ENCODE results near the gene NKX2-8.

GRCh38 chr14:36605506-36605857 lies 23.1 kb upstream of the NKX2-8 start:
- TF ChIP-seq, protein P1, sequence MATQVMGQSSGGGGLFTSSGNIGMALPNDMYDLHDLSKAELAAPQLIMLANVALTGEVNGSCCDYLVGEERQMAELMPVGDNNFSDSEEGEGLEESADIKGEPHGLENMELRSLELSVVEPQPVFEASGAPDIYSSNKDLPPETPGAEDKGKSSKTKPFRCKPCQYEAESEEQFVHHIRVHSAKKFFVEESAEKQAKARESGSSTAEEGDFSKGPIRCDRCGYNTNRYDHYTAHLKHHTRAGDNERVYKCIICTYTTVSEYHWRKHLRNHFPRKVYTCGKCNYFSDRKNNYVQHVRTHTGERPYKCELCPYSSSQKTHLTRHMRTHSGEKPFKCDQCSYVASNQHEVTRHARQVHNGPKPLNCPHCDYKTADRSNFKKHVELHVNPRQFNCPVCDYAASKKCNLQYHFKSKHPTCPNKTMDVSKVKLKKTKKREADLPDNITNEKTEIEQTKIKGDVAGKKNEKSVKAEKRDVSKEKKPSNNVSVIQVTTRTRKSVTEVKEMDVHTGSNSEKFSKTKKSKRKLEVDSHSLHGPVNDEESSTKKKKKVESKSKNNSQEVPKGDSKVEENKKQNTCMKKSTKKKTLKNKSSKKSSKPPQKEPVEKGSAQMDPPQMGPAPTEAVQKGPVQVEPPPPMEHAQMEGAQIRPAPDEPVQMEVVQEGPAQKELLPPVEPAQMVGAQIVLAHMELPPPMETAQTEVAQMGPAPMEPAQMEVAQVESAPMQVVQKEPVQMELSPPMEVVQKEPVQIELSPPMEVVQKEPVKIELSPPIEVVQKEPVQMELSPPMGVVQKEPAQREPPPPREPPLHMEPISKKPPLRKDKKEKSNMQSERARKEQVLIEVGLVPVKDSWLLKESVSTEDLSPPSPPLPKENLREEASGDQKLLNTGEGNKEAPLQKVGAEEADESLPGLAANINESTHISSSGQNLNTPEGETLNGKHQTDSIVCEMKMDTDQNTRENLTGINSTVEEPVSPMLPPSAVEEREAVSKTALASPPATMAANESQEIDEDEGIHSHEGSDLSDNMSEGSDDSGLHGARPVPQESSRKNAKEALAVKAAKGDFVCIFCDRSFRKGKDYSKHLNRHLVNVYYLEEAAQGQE (IDR thresholded peaks at IDR 0.05; ENCODE audit: low read depth): no peak
- TF ChIP-seq, protein P2, sequence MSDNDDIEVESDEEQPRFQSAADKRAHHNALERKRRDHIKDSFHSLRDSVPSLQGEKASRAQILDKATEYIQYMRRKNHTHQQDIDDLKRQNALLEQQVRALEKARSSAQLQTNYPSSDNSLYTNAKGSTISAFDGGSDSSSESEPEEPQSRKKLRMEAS (IDR thresholded peaks at IDR 0.05): no peak
- TF ChIP-seq USF1 (IDR thresholded peaks at IDR 0.05) (no peak), TAF1 (IDR thresholded peaks at IDR 0.05; ENCODE audit: low read depth) (no peak), RAD21 (IDR thresholded peaks at IDR 0.05; ENCODE audit: low read depth) (0 out of 2 replicates have a peak, but pooled peaks have one; percentile 12)

All from Ishikawa (cell line).